ENCODE data around the gene USP17L27.
"Not testable (repeated sequence)": the region's sequence is repeated elsewhere in the genome, so short reads cannot be mapped to it uniquely, and the experiment has no call there.

DNA sequence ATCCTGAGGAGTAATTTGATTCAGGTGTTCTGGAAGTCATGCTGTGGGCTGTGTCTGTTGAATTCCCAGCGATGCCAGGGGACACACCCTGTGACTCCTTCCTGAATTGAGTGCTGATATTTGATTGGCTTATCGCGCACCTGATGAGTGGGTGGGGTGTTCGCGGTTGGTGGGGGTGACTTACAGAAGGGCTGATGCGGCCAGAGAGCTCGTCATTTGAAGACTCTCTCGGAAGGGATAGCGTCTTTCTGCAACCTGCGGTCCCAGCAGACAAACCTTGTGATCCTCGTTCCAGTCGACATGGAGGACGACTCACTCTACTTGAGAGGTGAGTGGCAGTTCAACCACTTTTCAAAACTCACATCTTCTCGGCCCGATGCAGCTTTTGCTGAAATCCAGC lies 19.1 kb upstream of the USP17L27 start, which contains the start of gene USP17L24:
- TF ChIP-seq EZH2 (optimal IDR thresholded peaks at IDR 0.05; ENCODE audit: low read depth, low read length) = not testable (repeated sequence)
- TF ChIP-seq, protein P1, sequence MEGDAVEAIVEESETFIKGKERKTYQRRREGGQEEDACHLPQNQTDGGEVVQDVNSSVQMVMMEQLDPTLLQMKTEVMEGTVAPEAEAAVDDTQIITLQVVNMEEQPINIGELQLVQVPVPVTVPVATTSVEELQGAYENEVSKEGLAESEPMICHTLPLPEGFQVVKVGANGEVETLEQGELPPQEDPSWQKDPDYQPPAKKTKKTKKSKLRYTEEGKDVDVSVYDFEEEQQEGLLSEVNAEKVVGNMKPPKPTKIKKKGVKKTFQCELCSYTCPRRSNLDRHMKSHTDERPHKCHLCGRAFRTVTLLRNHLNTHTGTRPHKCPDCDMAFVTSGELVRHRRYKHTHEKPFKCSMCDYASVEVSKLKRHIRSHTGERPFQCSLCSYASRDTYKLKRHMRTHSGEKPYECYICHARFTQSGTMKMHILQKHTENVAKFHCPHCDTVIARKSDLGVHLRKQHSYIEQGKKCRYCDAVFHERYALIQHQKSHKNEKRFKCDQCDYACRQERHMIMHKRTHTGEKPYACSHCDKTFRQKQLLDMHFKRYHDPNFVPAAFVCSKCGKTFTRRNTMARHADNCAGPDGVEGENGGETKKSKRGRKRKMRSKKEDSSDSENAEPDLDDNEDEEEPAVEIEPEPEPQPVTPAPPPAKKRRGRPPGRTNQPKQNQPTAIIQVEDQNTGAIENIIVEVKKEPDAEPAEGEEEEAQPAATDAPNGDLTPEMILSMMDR (IDR thresholded peaks at IDR 0.05; ENCODE audit: low read length) = not testable (repeated sequence)
